HUES6 (cell line): ENCODE measurements around the gene LARGE1.
A peak's percentile ranks its signal among the peaks of the same experiment; 100 is the strongest.

ENCODE experiments used
- H3K27ac ChIP-seq: 2 replicates; pipeline ENCODE4 v1.7.0; 2013; ENCODE audit warnings: low read depth, mild to moderate bottlenecking, low read length, inconsistent platforms
- H3K27me3 ChIP-seq: 2 replicates; pipeline ENCODE4 v1.6.1; 2013; ENCODE audit warnings: low read length; ENCODE audit not compliant: control insufficient read depth, insufficient read depth
- H3K36me3 ChIP-seq: 2 replicates; pipeline ENCODE4 v1.6.1; 2013; ENCODE audit warnings: low read length; ENCODE audit not compliant: control insufficient read depth, insufficient read depth
- H3K4me1 ChIP-seq: 2 replicates; pipeline ENCODE4 v1.6.1; 2013; ENCODE audit warnings: low read length; ENCODE audit not compliant: control insufficient read depth, insufficient read depth
- H3K4me3 ChIP-seq: 2 replicates; pipeline ENCODE4 v1.5.1; 2013; ENCODE audit warnings: low read depth, low read length
- H3K9ac ChIP-seq: one replicate; pipeline ENCODE4 v1.6.1; 2013; ENCODE audit warnings: mild to moderate bottlenecking, low read length
- H3K9me3 ChIP-seq: 2 replicates; pipeline ENCODE4 v1.6.1; 2013; ENCODE audit warnings: low read depth, low read length; ENCODE audit not compliant: control insufficient read depth, insufficient read depth

The LARGE1 gene

DNA sequence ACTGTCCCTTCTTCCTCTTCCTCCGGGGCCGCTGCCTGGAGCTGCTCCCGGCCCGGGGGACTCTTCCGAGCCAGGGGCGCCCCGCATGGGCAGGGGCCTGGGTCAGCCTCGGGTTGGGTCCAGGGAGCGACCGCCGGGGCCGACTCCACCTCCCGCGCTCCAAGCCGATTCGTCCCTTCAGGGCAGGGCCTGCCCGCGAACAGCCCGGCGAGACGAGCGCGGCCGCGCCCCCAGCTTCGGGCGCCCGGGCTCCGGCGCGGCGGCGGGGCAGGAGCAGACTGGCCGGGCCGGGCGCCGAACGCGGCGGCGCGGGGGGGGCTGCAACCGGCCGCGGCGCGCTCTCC lies at the start of gene LARGE1:
TSS of gene LARGE1 (minus strand) at position 280 of the 344 bp plus-strand sequence.
- H3K9ac ChIP-seq = peak within 1 kb of the TSS; percentile 68
- peak within 1 kb of the TSS; percentile 88 for H3K4me3 ChIP-seq
- H3K27me3 ChIP-seq = peaks cover 26% of the 10 kb centered on the region
- H3K9me3 ChIP-seq = no peaks in the 10 kb centered on the region
- peaks cover 44% of the 10 kb centered on the region for H3K4me1 ChIP-seq
- no peaks in the 10 kb centered on the region for H3K36me3 ChIP-seq
- no peak within 1 kb of the TSS for H3K27ac ChIP-seq

- H3K27me3 ChIP-seq = no peaks in the 10 kb centered on the region
- no peak overlapping the region for H3K27ac ChIP-seq
- H3K9ac ChIP-seq = no peak overlapping the region
- H3K4me3 ChIP-seq = no peak overlapping the region
- H3K4me1 ChIP-seq = peaks cover 6% of the 10 kb centered on the region; the same call in 1 of the 2 replicates
- no peaks in the 10 kb centered on the region for H3K36me3 ChIP-seq
- peaks cover 2% of the 10 kb centered on the region; the same call in 1 of the 2 replicates for H3K9me3 ChIP-seq
Observed at GRCh38 chr22:33969045-33969444, 48.8 kb upstream of the LARGE1 start.

- H3K9ac ChIP-seq = no peak overlapping the region
- H3K36me3 ChIP-seq = no peaks in the 10 kb centered on the region
- H3K9me3 ChIP-seq = no peaks in the 10 kb centered on the region
- no peak overlapping the region for H3K4me3 ChIP-seq
- no peaks in the 10 kb centered on the region for H3K4me1 ChIP-seq
- no peak overlapping the region for H3K27ac ChIP-seq
- no peaks in the 10 kb centered on the region for H3K27me3 ChIP-seq
Observed at GRCh38 chr22:33964121-33964520, 43.8 kb upstream of the LARGE1 start.

DNA sequence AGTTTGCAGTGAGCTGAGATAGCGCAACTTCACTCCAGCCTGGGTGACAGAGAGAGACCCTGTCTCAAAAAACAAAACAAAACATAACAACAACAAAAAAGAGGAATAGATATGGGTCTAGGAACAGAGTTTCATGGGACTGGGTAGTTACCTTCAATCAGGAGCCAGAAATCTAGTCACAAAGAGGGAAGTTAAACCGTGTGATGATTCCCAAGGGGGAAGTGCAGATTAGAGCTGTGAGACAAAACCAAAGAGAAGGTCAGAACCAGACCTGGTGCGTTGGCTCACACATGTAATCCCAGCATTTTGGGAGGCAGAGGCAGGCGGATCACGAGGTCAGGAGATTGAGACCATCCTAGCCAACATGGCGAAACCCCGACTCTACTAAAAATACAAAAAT lies 42.1 kb upstream of the LARGE1 start:
- H3K27ac ChIP-seq = no peak overlapping the region
- no peak overlapping the region for H3K4me3 ChIP-seq
- no peaks in the 10 kb centered on the region for H3K4me1 ChIP-seq
- no peak overlapping the region for H3K9ac ChIP-seq
- H3K9me3 ChIP-seq = no peaks in the 10 kb centered on the region
- H3K36me3 ChIP-seq = no peaks in the 10 kb centered on the region
- H3K27me3 ChIP-seq = no peaks in the 10 kb centered on the region

- Histone ChIP-seq H3K4me3 (no peak overlapping the region), H3K9ac (no peak overlapping the region), H3K36me3 (no peaks in the 10 kb centered on the region), H3K9me3 (no peaks in the 10 kb centered on the region), H3K27me3 (no peaks in the 10 kb centered on the region), H3K27ac (no peak overlapping the region), H3K4me1 (no peaks in the 10 kb centered on the region)
Observed at GRCh38 chr22:33958741-33959140, 38.5 kb upstream of the LARGE1 start.

DNA sequence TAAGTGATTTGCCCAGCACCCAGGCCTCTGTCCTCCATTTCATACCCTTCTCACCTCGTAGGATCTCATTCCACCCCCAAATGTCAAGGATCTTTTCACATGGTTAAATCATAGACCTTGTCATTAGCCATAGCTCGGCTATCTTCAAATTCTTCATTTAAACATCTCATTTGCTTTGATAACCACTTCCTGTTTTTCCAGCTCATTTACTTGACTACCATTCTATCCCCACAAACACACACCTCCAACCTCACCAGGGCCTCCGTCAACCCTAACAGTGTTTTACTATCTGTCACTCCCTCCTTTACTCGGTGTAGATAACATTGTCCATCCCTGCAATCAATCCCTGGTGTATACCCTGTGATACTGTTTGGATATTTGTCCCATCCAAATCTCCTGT lies 36.8 kb upstream of the LARGE1 start:
- Histone ChIP-seq H3K36me3 (no peaks in the 10 kb centered on the region), H3K27me3 (no peaks in the 10 kb centered on the region), H3K9me3 (no peaks in the 10 kb centered on the region), H3K4me1 (no peaks in the 10 kb centered on the region), H3K4me3 (no peak overlapping the region), H3K9ac (no peak overlapping the region), H3K27ac (no peak overlapping the region)

DNA sequence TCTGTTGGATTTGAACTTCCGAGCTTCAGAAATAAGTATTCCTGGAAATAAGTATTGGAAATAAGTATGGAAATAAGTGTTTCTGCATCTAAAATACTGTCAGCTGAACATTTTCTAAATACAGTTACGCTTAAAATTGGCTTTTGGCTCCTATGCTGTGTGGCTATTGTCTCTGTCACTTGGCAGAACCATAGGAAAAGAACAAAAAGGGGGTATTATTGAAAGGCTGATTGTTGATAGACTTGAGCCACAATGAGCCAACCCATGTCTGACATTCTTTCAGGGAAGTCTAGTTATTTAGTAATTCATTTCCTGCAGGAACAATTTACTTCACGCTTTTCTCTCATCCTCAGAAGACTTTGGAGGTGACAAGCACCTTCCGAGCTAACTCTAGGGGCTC lies 32.5 kb upstream of the LARGE1 start:
- Histone ChIP-seq H3K4me1 (no peaks in the 10 kb centered on the region), H3K9ac (no peak overlapping the region), H3K27me3 (no peaks in the 10 kb centered on the region), H3K27ac (no peak overlapping the region), H3K4me3 (no peak overlapping the region), H3K9me3 (no peaks in the 10 kb centered on the region), H3K36me3 (no peaks in the 10 kb centered on the region)

DNA sequence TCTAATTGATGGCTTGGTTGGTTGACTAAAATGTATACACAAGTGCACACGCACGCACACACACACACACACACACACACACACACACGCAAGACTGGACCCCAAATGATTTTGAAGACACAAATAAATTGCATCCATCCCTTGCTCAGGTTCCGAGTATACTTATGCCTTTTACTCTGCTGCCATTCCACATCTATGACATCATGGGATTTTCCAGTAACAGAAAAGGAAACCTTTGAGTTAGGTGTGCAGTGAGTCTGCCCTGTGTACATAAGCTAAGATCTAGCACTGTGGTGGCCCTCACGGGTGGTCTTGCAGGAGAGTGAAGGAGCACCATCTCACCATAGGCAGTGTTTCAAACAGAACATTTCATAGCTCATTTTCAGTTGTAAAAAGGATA lies 20.5 kb upstream of the LARGE1 start:
- Histone ChIP-seq H3K36me3 (no peaks in the 10 kb centered on the region), H3K27me3 (no peaks in the 10 kb centered on the region), H3K9ac (no peak overlapping the region), H3K4me1 (no peaks in the 10 kb centered on the region), H3K9me3 (peaks cover 14% of the 10 kb centered on the region), H3K27ac (no peak overlapping the region), H3K4me3 (no peak overlapping the region)

DNA sequence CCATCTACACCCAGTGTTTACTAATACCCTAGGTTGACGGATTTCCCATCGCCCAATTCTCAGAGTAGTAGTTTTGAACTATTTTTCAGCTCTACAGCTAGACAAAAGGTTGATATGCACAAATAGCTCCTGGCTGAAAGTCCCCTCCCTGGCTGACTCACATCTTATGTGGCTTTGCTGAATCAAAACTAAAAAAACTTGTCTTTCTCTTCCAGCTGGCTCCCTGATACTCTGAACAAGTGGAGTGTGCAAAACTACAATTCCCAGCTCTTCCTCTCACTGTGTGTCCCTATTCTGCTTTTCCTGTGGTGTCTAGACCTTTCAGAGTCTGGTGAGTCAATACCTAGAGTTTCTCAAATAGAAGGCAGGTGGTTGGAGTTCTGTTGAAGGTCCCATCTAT lies 12.7 kb upstream of the LARGE1 start:
- Histone ChIP-seq H3K36me3 (no peaks in the 10 kb centered on the region), H3K27ac (no peak overlapping the region), H3K4me1 (no peaks in the 10 kb centered on the region), H3K4me3 (no peak overlapping the region), H3K9ac (no peak overlapping the region), H3K27me3 (peaks cover 10% of the 10 kb centered on the region; the same call in 1 of the 2 replicates), H3K9me3 (no peaks in the 10 kb centered on the region)

DNA sequence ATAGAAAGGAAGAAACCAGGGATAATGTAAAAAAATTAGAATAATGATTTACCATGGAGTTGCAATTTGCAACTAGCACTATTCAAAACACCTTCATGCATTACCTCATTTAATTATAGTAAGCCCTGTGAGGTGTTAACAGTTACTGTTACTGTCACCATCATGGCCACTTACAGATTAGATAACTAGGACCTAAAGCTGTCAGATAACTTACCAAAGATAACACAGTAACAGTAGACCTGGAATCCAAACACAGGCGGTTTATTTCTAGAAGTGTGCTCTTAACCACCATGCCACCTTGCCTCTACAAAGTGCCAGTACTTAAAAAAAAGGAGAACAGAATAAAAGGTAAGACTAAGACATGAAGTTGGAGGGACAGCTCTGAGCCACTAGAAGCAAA lies 11.1 kb upstream of the LARGE1 start:
- H3K9me3 ChIP-seq = no peaks in the 10 kb centered on the region
- no peak overlapping the region for H3K4me3 ChIP-seq

GRCh38 chr22:33927752-33928151 lies 7.5 kb upstream of the LARGE1 start:
- H3K9me3 ChIP-seq = no peaks in the 10 kb centered on the region
- H3K27me3 ChIP-seq = peaks cover 17% of the 10 kb centered on the region; the same call in 1 of the 2 replicates
- peaks cover 12% of the 10 kb centered on the region for H3K4me1 ChIP-seq
- no peak overlapping the region for H3K9ac ChIP-seq
- H3K36me3 ChIP-seq = no peaks in the 10 kb centered on the region
- no peak overlapping the region for H3K4me3 ChIP-seq
- no peak overlapping the region for H3K27ac ChIP-seq

More for the DNA sequence above, 11.1 kb upstream of the LARGE1 start:
- Histone ChIP-seq H3K27me3 (peaks cover 10% of the 10 kb centered on the region; the same call in 1 of the 2 replicates), H3K27ac (no peak overlapping the region), H3K4me1 (no peaks in the 10 kb centered on the region), H3K36me3 (no peaks in the 10 kb centered on the region), H3K9ac (no peak overlapping the region)

- peaks cover 17% of the 10 kb centered on the region; the same call in 1 of the 2 replicates for H3K27me3 ChIP-seq
- no peak overlapping the region for H3K27ac ChIP-seq
- H3K4me3 ChIP-seq = no peak overlapping the region
- H3K9ac ChIP-seq = no peak overlapping the region
- no peaks in the 10 kb centered on the region for H3K9me3 ChIP-seq
- peaks cover 12% of the 10 kb centered on the region for H3K4me1 ChIP-seq
- H3K36me3 ChIP-seq = no peaks in the 10 kb centered on the region
Observed at GRCh38 chr22:33925194-33925593, 4.9 kb upstream of the LARGE1 start.
